Measurements from ENCODE around the gene PRRX1.

The PRRX1 gene

DNA sequence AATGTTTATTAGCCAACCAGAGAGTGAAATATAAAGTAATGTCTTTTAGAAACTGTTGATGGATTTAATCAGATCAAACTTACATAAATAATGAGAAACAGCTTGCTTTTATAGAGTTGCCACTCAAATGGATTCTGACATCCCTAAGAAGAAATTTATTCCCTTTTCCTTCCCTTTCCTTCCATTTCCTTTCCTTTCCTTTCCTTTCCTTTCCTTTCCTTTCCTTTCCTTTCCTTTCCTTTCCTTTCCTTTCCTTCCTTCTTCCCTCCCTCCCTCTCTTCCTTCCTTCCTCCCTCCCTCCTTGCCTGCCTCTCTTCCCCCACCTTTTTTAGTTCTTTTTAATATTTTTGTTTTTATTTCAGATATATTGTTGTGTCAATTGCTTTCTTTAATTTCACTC is 27.3 kb downstream of the PRRX1 start:
- DNase-seq (ENCODE audit: low read depth, low spot score), result no peak

DNA sequence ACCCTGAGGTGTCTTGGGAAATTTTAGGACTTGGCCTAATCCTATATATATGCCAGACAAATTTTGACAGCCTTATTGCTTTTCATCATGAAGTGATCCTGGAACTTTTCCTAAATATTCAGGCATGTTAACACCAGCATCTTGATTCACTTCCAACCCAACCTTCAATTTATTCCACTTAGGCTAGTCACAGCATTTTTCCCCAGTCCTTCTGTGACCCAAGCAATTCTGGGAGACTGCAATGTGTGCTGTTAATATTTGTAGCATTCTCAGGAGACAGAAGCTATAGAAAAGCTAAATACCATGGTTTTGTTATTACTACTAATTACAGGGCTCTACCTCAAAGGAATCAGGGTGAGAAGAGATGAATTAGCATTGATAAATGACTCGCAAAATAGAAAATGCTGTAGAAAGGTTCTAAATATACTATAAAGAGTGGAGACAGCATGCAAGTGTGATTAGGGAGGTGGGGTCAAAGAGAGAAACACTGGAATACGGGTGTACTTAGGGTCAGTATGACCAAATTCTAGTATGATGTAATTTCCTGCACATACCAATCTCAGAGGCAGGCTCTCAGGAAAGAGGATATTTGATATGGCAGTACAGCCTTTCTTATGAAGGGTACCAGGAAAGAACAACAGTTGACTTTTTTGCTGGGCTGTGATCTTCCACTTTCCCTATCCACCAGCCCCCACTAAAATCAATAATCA is 29.1 kb downstream of the PRRX1 start:
- no peak for DNase-seq (ENCODE audit: low read depth, low spot score)

DNA sequence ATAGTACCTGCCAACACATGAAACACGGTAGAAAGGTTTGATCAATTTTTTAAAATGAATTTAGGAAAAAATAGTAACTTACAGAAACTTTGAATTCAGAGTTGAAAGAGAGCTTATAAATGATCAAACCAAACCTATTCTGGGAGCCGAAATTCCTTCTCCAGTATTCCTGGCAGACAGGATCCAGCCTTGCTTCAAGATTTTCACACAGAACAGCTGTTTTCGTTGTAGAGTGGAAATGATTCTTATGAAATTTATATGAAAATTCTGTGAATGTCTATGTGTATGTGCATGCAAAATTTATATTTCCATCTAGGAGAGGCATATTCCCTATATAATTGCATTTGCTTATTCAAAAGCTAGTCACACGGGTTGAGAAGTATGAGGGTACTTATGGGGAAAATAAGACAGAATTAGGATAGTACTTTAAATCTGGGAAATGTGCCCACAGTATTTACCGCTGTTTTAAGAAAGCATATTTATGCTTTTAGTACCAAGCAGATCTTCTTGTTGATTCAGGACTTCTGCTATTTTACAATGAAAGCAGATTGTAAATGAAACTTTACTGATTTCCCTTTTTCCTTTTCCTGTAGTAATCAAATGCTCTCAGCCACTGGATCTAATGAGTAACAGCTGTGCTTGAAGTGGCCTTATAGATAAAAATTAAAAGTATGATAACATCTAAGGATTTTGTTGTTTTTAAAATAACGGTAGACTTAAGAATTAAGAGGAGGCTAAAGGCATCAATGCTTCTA is 30.4 kb downstream of the PRRX1 start:
- no peak for DNase-seq (ENCODE audit: low read depth, low spot score)

DNA sequence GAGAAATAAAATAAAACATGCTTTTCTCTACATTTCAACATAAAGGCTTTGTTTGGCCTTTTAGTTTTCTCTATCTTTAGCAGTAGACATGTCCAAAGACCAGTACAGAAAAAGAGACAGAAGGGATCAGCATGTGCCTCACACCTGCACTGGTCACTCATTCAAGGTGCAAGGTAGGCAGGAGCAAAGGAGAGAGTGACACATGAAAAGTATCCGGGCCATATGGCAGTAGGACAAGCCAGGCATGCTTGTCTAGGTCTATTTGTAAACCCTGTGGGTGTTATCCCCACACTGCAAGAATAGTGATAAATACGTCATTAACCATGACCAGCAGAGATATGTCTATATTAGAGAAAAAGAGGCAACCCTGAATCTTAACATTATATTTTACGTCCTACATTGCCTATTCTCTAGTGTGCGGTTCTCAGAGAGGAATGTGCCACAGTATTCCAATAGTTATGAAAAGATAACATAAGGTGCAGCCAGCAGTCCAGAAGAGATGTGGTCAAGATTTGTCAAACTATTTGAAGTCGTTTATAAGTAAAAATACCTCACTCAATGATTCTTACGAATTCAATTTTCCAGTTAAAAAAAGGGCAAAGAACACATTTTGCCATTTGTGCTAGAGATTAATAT is 32.1 kb downstream of the PRRX1 start:
- DNase-seq (ENCODE audit: low read depth, low spot score), result no peak

DNA sequence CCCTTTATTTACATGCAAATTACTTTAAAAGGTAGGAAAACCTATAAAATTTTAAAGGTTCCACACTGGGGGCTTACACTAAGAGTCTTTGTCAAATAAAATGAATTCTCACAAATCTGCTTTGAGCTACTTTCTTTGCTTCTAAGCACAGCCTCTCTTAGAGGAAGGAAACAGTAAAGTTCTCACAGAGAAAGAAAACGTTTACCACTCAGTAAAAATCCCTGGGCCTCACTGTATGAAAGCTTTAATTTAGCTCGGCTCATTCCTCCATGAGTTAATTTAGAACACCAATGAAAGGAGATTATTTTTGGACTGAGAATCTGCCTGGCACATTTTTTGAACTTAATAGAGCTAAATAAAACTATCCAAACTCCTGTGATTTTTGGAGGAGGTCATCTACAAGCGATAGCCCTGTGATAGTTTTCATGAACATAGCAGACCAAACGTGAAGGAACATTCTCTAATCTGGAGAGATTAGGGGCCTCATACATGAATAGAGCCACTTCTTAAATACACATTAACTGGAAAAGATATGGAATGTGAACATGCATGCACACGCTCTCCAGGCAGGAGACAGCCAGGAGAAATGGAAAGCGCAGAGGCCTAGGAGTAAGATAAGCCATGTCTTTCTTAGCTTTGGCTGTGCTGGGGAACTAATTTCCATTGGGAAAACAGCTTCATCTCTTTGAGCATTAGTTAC is 32.8 kb downstream of the PRRX1 start:
- DNase-seq (ENCODE audit: low read depth, low spot score), result no peak

DNA sequence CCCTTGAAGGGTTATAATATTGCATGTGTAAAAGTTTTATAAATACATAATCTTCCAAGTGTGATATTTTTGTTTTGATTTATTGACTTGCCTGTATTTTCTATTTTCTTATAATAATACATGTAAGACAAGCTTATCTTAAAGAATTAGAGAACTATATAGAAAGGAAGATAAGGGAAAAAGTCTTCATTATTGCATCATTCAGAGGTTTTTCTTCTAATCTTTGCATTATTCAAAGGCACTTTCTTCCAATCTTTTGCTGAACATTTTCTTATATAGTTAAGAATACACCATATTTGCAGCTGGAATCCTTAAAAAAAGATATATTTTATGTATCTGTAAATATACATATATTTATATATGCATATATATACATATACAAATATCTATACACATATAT is 33.4 kb downstream of the PRRX1 start:
- DNase-seq (ENCODE audit: low read depth, low spot score), result no peak

DNA sequence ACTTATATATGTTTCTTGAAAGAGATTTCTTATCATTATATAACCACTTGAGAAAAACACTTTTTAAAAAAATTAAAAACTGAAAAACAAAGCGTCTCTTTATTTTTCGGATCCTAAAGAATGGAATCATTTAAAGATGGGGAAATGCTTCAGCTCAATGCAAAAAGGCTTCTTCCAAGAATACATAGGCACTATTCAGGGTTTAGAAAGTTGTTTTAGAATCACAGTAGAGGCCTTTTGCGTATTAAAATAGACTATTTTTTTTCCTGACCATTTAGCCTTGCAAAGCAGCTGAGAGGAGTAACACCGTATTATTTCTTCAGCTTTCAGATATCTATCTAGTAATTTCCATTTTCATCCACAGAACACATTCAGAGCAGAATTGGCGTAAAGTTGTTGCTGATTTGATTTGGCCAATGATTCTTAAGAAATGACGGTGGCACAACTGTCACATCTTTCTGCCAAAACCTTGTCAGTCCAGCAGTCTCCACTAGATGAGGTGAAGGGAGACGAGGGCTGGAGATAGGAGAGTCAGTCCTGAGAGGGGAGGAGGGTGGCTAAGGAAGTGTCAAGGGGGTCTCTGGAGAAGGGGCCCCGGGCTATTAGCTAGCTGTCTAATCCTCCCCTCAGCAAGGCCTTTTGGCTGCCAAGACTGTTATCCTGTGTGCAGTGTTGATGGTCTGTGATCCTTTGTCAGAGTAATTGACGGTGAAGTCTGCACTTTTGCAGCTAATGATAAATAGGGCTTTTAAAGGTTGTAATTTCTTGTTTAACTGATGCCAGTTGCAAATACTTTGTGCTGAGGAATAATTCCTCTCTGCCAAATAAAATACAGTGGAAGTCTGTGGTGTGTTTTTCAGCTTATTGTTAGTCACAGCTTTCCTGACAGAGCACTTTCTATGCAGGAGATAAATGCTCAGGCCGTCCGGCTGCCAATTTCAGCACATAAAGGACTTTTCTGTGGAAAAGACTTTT is 34.7 kb downstream of the PRRX1 start:
- DNase-seq (ENCODE audit: low read depth, low spot score), result no peak

DNA sequence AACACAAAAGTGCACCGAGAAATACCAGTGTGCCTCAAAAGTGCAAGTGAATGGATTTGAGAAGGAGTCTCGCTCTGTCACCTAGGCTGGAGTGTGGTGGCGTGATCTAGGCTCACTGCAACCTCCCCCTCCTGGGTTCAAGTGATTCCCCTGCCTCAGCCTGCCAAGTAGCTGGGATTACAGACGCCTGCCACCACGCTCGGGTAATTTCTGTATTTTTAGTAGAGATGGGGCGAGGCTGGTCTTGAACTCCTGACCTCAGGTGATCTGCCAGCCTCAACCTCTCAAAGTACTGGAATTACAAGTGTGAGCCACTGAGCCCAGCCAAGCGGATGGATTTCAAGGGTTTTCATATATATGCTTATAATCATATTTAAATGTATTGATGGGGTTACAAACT is 35.8 kb downstream of the PRRX1 start:
- DNase-seq (ENCODE audit: low read depth, low spot score), result no peak

DNA sequence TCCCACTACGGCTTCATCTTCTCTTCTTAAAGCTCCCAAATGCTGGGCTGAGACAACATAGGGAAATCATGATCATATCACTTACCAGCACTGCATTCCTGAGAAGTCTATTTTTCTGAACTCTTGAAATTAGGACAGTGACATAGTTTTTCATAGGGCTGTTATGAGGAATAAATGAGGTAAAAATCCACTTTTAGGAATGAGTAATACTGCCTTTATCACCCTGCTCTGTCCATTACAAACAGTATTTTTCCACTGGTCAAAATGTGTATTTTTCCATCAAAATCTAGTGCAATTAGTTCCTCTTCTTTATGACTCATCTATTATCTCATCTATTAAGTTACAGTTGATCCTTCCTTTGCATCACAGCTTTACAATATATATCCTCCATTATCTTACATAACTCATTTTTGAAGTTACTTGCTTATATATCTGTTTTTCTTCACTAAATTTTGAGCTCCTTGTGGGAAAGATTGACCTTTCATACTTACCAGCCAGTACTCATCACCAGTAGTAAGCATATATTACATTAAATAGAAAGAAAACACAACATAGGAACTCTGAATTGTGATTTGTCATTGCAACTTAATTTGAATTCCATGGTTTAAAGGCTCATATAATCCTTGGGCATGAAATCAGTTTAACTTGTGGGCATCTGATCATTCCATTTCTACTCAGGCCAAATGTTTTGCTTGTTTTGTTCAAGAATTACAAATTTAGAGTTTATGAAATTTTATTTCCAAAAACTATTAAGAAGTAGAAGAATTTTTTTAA is 37.1 kb downstream of the PRRX1 start:
- DNase-seq (ENCODE audit: low read depth, low spot score), result no peak

DNA sequence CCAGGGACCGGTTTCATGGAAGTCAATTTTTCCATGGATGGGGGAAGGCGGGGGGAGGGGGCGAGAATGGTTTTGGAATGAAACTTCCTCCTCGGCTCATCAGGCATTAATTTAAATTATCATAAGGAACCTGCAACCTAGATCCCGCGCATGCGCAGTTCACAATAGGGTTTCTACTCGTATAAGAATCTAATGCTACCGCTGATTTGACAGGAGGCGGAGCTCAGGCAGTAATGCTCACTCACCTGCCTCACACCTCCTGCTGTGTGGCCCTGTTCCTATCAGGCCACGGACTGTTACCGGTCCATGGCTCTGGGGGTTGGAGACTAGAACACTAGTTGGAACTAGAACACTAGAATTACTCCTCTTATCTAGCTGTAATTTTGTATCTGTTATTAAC is 38.0 kb downstream of the PRRX1 start:
- DNase-seq (ENCODE audit: low read depth, low spot score), result no peak

DNA sequence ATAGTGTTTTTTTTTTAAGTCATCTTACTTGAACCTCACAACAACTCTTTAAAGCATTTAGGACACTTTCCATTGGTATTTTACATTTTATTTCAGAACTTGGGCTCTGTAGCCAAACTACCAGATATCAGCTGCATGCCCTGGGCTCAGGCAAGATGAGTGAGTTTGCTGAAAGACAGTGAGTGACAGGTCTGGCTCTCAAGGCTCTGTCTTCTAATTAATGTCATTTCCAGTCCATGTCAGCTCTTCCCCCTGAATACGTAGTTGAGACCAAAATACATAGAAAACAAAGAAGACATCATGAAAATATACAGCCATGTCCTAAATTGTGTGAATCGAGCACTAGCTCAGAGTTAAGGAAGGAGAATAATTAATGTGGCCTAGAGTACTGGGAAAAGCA is 39.7 kb downstream of the PRRX1 start:
- no peak for DNase-seq (ENCODE audit: low read depth, low spot score)

DNA sequence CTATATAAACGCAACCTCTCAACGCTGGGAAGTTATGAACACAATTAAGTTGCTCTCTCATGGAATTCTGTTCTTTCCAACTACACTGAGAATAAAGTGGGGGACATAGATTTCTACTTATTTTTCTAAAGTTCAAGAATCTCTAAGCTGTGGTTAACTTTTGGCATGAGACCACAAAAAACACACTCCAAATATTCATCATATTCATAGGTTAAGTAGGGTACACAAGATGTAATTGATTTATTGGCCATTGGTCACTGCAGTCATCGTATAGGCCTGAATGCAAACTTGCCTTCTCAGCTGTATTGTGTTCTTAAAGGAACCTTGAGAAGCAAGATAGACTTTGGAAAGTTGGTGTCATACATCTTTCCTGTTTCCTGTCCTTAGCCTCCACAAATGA is 40.3 kb downstream of the PRRX1 start:
- no peak for DNase-seq (ENCODE audit: low read depth, low spot score)

DNA sequence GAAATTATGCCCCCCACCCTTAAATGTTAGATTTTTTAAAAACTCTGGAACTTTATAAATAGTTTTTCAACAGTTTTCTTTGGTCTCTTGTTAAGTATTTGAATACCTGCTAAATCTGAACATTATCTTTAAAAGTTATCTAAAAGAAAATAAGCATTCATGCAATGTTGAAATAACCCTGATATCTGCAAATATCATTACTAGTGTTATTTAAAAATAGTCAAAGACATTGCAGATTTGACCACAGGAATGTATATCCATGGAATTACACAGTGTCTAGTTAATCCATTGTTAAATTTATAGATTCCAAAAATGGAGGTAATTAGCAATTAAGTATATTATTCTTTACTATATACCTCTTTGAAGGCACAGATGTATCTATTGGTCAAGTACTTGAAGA is 42.0 kb downstream of the PRRX1 start:
- DNase-seq (ENCODE audit: low read depth, low spot score), result no peak

DNA sequence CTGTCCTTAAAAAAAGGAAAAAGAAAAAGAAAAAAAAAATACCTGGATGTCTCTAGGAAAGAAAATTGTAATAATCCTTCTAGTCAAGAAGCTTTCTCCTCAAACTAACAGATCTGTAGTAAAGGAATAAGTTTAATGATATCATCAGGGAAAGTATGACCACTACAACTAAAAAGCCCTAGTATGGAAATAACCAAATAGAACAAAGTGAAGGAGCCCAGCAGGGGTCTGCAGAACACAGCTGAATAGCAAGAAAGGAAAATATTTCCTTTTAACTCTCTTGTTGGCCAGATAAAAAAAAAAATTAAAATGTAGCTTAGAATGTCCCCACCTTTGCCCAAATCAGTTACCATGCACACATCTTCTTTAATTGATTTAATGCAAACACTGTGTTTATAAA is 43.2 kb downstream of the PRRX1 start:
- no peak for DNase-seq (ENCODE audit: low read depth, low spot score)

DNA sequence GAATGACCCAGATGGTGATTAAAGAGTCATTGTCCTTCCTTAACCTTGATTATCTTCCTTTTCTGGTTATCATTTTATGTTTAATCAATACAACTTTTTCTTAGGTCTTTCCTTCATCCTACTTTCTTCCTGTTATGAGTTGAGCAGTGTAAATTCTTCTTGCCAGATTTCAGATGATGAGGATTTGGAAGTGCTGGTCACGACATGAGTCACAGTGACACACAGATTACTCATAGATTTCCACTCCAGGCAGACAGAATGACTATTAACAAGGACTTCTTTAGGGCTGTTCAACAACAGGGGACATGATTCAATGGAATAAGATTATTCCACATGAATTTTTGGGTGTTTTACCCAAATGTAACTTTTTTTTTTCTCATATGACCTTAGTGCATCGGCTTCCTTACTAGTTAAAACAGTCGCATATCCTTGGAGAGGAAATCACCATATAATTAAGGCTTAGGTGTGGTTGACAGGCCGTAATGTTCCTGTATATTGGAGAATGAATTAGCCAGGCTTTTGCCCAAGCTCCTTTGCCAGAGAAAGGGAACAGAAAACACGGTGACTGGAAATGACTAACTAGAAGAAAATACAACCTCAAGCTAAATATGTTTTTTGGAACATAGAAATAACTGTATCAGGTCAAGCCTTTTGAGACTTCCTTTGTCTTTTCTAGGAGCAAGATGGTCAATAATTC is 44.2 kb downstream of the PRRX1 start:
- no peak for DNase-seq (ENCODE audit: low read depth, low spot score)

DNA sequence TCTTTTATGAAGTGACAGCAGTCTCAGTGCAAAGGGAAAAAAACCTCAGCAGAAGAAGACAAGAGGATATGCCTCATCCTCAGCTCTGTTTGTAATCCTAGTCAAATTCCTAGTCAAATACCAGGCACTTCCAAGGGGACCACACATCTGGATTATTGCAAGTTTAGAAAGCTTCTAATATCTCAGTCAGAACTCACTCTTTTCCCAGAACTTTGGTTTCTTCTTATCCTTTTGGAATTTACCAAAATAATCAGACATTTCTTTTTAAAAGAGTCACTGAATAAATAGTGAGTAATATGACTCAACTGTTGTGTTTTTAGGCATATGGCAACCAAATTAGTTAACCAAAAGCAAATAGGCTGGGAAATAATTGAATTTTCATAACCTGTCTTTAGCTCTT is 47.8 kb downstream of the PRRX1 start:
- DNase-seq (ENCODE audit: low read depth, low spot score), result no peak

DNA sequence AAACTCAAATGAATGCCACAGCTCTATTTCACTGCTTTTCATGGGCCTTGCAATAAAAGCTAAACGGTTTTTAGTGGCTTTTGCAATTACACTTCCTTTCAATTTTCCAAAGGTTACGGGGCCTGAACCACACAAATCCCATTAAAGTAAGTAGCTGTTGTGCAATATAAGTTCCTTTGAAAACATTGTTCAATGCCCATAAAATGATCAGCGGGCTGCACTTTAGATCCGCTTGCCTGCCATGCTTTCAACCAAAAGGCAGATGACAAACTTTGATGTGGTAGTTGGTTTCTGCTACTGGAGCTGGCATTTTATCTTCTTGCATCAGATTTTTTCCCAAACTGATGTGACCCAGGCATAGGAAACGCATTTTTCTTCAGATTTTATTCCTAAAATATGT is 50.2 kb downstream of the PRRX1 start:
- DNase-seq (ENCODE audit: low read depth, low spot score), result no peak

DNA sequence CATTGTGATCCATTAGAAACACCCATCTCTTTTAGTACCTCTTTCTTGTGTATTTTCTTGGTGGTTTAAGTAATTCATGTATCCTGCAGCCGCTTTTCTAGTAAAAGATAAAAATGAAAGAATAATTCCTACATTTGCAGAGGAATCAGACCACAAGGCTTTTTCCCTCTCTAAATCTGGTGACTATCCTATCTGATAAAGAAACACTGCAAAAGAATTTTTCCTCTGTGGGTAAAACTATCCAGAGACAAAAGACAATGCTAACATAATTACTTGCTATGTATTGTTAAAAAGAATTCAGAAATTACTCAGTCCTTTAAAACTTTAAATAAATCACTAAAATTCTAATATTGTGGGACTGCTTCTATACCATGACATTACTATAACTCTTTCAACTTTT is 51.0 kb downstream of the PRRX1 start:
- DNase-seq (ENCODE audit: low read depth, low spot score), result no peak

DNA sequence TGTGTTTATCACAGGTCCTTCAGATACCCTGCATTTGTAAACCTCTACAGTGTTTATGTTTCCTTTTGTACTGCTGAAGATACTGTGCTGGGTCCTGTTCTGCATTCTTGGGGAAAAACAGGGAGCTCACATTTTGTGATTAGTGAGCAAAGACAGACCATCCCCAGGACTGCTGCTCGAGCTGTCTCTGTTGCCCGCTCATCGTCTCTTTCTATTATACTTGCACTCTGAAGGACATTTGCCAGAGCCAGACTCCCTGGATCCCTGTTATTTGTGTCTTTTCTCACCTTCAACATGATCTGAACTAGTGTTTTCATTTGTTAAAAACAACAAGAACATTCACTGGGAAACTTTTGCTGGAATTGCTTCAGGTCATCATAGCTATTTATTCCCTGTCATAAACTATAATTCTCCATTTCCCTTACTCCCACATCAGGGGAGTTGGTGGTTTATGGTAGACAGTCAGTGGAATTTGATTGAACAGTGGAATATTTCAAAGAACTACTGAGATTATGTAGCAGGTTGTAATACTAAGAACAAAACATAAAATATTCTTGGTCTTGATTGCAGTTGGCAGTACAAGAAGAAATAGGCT is 53.0 kb downstream of the PRRX1 start:
- DNase-seq (ENCODE audit: low read depth, low spot score), result no peak
